Measurements from ENCODE around the gene TMED10. TPM values are rescaled to one million over a fixed set of nuclear protein-coding genes. Genes with fewer than 3 reads are reported as not detected.

Gene TMED10
- total RNA-seq, 1 experiment from 2014 or later = 255 TPM

DNA sequence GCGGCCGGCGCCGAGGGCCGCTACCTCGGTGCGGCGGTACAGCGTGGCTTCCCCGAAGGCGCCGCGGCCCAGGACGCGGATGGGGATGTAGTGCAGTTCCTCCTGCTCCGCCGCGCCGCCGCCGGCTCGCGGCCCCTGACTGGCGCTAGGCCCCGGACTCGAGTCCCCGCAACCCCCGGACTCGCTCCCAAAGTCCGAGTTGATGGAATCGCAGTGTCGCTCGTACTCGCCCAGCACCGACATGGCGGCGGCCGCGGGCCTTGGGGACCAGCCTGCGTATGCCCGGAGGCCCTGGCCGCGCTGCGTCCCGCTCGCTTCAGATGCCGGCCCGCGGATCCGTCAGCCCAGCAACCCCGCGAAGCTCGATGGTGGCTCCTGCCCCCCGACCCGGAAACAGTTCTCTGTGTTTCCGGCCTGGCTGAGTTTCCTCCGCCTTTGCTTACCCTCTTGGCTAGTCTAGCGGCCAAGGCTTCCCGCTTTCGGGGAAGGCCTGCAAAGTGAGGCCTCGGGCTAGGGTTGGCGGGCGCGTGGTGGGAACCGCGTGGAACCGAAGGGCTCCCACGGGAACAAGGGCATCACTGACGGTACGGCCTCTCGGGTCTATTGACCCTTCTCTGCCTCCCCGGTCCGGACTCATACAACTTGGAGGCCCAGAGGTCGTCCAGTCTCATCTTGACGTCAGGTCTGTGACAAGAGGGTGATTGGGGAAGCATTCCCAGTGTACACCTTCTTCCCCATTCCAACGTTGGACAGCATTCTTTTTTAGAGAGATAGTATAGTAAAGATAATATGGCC lies 49.5 kb downstream of the TMED10 start, which contains the start of gene NEK9:
Gene NEK9, minus strand, starts transcription at position 370 of the 795 bp plus-strand sequence. Its CDS starts 127 bp downstream, at position 243.
- Mint-ChIP-seq H3K27ac (ENCODE audit: unreplicated experiment) (peak within 1 kb of the TSS; percentile 86), H3K36me3 (ENCODE audit: insufficient read depth, unreplicated experiment) (peaks cover 31% of the 10 kb centered on the region), H3K4me1 (ENCODE audit: low read depth, unreplicated experiment) (no peaks in the 10 kb centered on the region), H3K9me3 (ENCODE audit: unreplicated experiment) (no peaks in the 10 kb centered on the region), H3K4me3 (ENCODE audit: unreplicated experiment) (peak within 1 kb of the TSS; percentile 80), H3K27me3 (ENCODE audit: insufficient read depth, unreplicated experiment) (no peaks in the 10 kb centered on the region)
- no peaks in the 10 kb centered on the region for H3K27me3 ChIP-seq (replicated peaks; ENCODE audit: control insufficient read depth, insufficient read depth, low read length)
- H3K9me3 ChIP-seq = no peaks in the 10 kb centered on the region
- POLR2A ChIA-PET = interaction anchor here (0.6 to 2.1 kb wide), 10 partner anchors 26 to 452 kb away, joined by 3 to 11 read pairs (median 5); partner anchors contain the start of gene ACYP1
- BruUV-seq (replicated peaks) = no TSS peak
- H3K36me3 ChIP-seq (ENCODE audit: control insufficient read depth, insufficient read depth, low read length) = 0 out of 2 replicates have a peak, but pooled peaks cover 1% of the 10 kb centered on the region
- CTCF ChIA-PET = interaction anchor here (0.6 to 1.0 kb wide), 4 partner anchors 39 to 1866 kb away, joined by 3 to 8 read pairs (median 4); no protein-coding TSS in a partner anchor
- peak within 1 kb of the TSS; percentile 96 for H3K4me3 ChIP-seq (ENCODE audit: low read depth, low read length)
- peaks cover 16% of the 10 kb centered on the region; the same call in 1 of the 2 replicates for H3K4me1 ChIP-seq
- intact Hi-C loops (cut with micrococcal nuclease; ENCODE audit: unreplicated experiment) = loop anchor here (1.0 kb wide), 1 partner anchor 168 kb away; no protein-coding TSS in a partner anchor
- TF ChIP-seq, protein P1, sequence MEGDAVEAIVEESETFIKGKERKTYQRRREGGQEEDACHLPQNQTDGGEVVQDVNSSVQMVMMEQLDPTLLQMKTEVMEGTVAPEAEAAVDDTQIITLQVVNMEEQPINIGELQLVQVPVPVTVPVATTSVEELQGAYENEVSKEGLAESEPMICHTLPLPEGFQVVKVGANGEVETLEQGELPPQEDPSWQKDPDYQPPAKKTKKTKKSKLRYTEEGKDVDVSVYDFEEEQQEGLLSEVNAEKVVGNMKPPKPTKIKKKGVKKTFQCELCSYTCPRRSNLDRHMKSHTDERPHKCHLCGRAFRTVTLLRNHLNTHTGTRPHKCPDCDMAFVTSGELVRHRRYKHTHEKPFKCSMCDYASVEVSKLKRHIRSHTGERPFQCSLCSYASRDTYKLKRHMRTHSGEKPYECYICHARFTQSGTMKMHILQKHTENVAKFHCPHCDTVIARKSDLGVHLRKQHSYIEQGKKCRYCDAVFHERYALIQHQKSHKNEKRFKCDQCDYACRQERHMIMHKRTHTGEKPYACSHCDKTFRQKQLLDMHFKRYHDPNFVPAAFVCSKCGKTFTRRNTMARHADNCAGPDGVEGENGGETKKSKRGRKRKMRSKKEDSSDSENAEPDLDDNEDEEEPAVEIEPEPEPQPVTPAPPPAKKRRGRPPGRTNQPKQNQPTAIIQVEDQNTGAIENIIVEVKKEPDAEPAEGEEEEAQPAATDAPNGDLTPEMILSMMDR (IDR thresholded peaks at IDR 0.05; ENCODE audit: insufficient read depth in 1 of 2, low read depth in 1 of 2, low read length in 1 of 2, severe bottlenecking in 1 of 2, unreplicated experiment in 1 of 2) = no peak
- DNase-seq = peak; percentile 91 to 93

DNA sequence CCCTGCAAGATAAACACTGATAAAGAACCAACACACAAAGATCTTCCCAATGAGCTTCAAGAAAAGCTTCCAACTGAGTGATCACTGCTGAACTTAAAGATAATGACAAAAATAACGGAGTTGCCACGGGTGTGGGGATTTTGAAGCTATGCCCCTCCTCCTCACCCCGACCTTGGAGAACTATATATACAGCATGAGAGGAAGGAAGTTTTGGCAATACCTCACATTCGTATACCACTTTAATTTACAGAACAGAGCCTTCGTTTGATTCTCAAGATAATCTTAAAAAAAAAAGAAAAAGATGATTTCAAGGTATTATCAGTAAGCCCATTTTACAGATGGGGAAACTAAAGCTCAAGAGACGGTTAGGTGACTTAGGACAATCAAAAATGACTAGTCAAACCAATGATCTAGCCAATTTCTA lies 50.3 kb downstream of the TMED10 start:
- no peaks in the 10 kb centered on the region for H3K9me3 ChIP-seq
- no peaks in the 10 kb centered on the region for H3K27me3 ChIP-seq (replicated peaks; ENCODE audit: control insufficient read depth, insufficient read depth, low read length)
- H3K27me3 Mint-ChIP-seq (ENCODE audit: insufficient read depth, unreplicated experiment) = no peaks in the 10 kb centered on the region
- H3K4me1 Mint-ChIP-seq (ENCODE audit: low read depth, unreplicated experiment) = no peaks in the 10 kb centered on the region
- peaks cover 16% of the 10 kb centered on the region; the same call in 1 of the 2 replicates for H3K4me1 ChIP-seq
- no peaks in the 10 kb centered on the region for H3K9me3 Mint-ChIP-seq (ENCODE audit: unreplicated experiment)
- intact Hi-C loops (cut with micrococcal nuclease; ENCODE audit: unreplicated experiment) = no loop called here
- H3K4me3 Mint-ChIP-seq (ENCODE audit: unreplicated experiment) = peak overlapping the region; percentile 80
- ChIA-PET CTCF (interaction anchor here (1.0 kb wide), 1 partner anchor 435 kb away, joined by 3 read pairs; no protein-coding TSS in a partner anchor), POLR2A (interaction anchor here (0.5 to 2.1 kb wide), 8 partner anchors 27 to 176 kb away, joined by 3 to 13 read pairs (median 6); partner anchors contain the start of gene ACYP1)
- peak overlapping the region; percentile 96 for H3K4me3 ChIP-seq (ENCODE audit: low read depth, low read length)
- H3K27ac Mint-ChIP-seq (ENCODE audit: unreplicated experiment) = peak overlapping the region; percentile 86
- DNase-seq = no peak
- 0 out of 2 replicates have a peak, but pooled peaks cover 1% of the 10 kb centered on the region for H3K36me3 ChIP-seq (ENCODE audit: control insufficient read depth, insufficient read depth, low read length)
- H3K36me3 Mint-ChIP-seq (ENCODE audit: insufficient read depth, unreplicated experiment) = peaks cover 31% of the 10 kb centered on the region
- BruUV-seq (replicated peaks) = no TSS peak
- TF ChIP-seq, protein P1 (IDR thresholded peaks at IDR 0.05; ENCODE audit: insufficient read depth in 1 of 2, low read depth in 1 of 2, low read length in 1 of 2, severe bottlenecking in 1 of 2, unreplicated experiment in 1 of 2) = no peak

DNA sequence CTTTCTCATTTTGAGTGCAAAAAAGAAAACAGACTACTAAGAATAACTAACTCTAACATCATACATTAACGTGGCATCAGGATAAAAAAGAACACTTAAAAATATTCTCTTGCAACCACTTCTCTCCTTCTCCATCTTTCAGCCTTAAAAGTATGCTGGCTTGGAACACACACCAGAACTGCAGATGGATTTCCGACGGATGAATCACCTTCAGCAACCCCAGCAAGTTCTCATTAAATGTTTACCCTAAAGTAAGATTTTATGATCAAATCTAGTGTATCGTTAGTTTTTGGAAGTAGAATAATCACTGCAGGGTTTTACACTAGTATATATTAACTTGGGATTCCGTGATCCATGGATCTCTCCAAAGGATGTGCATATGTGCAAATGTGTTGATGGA lies 50.8 kb downstream of the TMED10 start:
- Mint-ChIP-seq H3K36me3 (ENCODE audit: insufficient read depth, unreplicated experiment) (peaks cover 32% of the 10 kb centered on the region), H3K9me3 (ENCODE audit: unreplicated experiment) (no peaks in the 10 kb centered on the region), H3K4me3 (ENCODE audit: unreplicated experiment) (peak overlapping the region; percentile 80), H3K27ac (ENCODE audit: unreplicated experiment) (peak overlapping the region; percentile 86), H3K4me1 (ENCODE audit: low read depth, unreplicated experiment) (no peaks in the 10 kb centered on the region), H3K27me3 (ENCODE audit: insufficient read depth, unreplicated experiment) (no peaks in the 10 kb centered on the region)
- Histone ChIP-seq H3K4me1 (peaks cover 16% of the 10 kb centered on the region; the same call in 1 of the 2 replicates), H3K36me3 (ENCODE audit: control insufficient read depth, insufficient read depth, low read length) (0 out of 2 replicates have a peak, but pooled peaks cover 1% of the 10 kb centered on the region), H3K9me3 (no peaks in the 10 kb centered on the region), H3K27me3 (replicated peaks; ENCODE audit: control insufficient read depth, insufficient read depth, low read length) (no peaks in the 10 kb centered on the region), H3K4me3 (ENCODE audit: low read depth, low read length) (peak overlapping the region; percentile 96)
- ChIA-PET CTCF (no interaction called here), POLR2A (interaction anchor here (0.5 kb wide), 1 partner anchor 148 kb away, joined by 13 read pairs; no protein-coding TSS in a partner anchor)
- no peak for DNase-seq
- no TSS peak for BruUV-seq (replicated peaks)
- TF ChIP-seq, protein P1 (IDR thresholded peaks at IDR 0.05; ENCODE audit: insufficient read depth in 1 of 2, low read depth in 1 of 2, low read length in 1 of 2, severe bottlenecking in 1 of 2, unreplicated experiment in 1 of 2) = no peak
- intact Hi-C loops (cut with micrococcal nuclease; ENCODE audit: unreplicated experiment) = no loop called here
